ENCODE results near the gene DAPK3. TPM values are rescaled to one million over a fixed set of nuclear protein-coding genes. Genes with fewer than 3 reads are reported as not detected.
"Not testable (repeated sequence)": the region's sequence is repeated elsewhere in the genome, so short reads cannot be mapped to it uniquely, and the experiment has no call there.

The DAPK3 gene
- 10 to 100 TPM; 64.5 to 94.9 TPM for total RNA-seq
- long read RNA-seq, donor 1, partial matches to known transcripts = 3 of 46 reads
- long read RNA-seq, donor 1, other reads (novel, unspliced or antisense) = 42 of 46 reads
- long read RNA-seq, donor 2, transcript DAPK3-205 (3 exons, 2,058 nt) = minor isoform, 5 of 523 reads
- long read RNA-seq, donor 2, transcript DAPK3-202 (9 exons, 2,257 nt) = major isoform, 20 of 523 reads
- long read RNA-seq, donor 2, partial matches to known transcripts = 44 of 523 reads
- long read RNA-seq, donor 2, other reads (novel, unspliced or antisense) = 450 of 523 reads

GRCh38 chr19:3970808-3971598 is at the start of gene DAPK3:
Gene DAPK3 (minus strand): TSS chr19:3971099. CDS start chr19:3969735, 1,364 bp downstream.
- intact Hi-C loops (cut with DNase I) = no loop called here
- peak; percentile 99 for DNase-seq (ENCODE audit: low spot score)

- no peak for DNase-seq (ENCODE audit: low spot score)
- intact Hi-C loops (cut with DNase I) = no loop called here
Observed at GRCh38 chr19:4019578-4019977, 48.7 kb upstream of the DAPK3 start.

GRCh38 chr19:4018775-4019504 is 48.0 kb upstream of the DAPK3 start:
- intact Hi-C loops (cut with DNase I) = no loop called here
- DNase-seq (ENCODE audit: low spot score) = no peak

GRCh38 chr19:4018140-4018613 is 47.3 kb upstream of the DAPK3 start:
- intact Hi-C loops (cut with DNase I) = no loop called here
- DNase-seq (ENCODE audit: low spot score) = no peak

GRCh38 chr19:4016903-4017638 is 46.2 kb upstream of the DAPK3 start:
- intact Hi-C loops (cut with DNase I) = no loop called here
- no peak for DNase-seq (ENCODE audit: low spot score)

- intact Hi-C loops (cut with DNase I) = no loop called here
- DNase-seq (ENCODE audit: low spot score) = no peak
Observed at GRCh38 chr19:4016486-4016885, 45.6 kb upstream of the DAPK3 start.

GRCh38 chr19:4015705-4016402 is 45.0 kb upstream of the DAPK3 start:
- intact Hi-C loops (cut with DNase I) = no loop called here
- no peak for DNase-seq (ENCODE audit: low spot score)

- intact Hi-C loops (cut with DNase I) = no loop called here
Observed at GRCh38 chr19:4014541-4015491, 43.9 kb upstream of the DAPK3 start.

GRCh38 chr19:4013886-4014540 is 43.1 kb upstream of the DAPK3 start:
- intact Hi-C loops (cut with DNase I) = no loop called here
- DNase-seq (ENCODE audit: low spot score) = no peak

More at GRCh38 chr19:4014541-4015491, 43.9 kb upstream of the DAPK3 start:
- DNase-seq (ENCODE audit: low spot score) = no peak

GRCh38 chr19:4012975-4013634 is 42.2 kb upstream of the DAPK3 start:
- no peak for DNase-seq (ENCODE audit: low spot score)
- intact Hi-C loops (cut with DNase I) = no loop called here

- no peak for DNase-seq (ENCODE audit: low spot score)
- intact Hi-C loops (cut with DNase I) = no loop called here
Observed at GRCh38 chr19:4012092-4012974, 41.4 kb upstream of the DAPK3 start.

- intact Hi-C loops (cut with DNase I); DNase-seq (ENCODE audit: low spot score): not testable (repeated sequence)
Observed at GRCh38 chr19:4011430-4011829, 40.5 kb upstream of the DAPK3 start.

- no peak for DNase-seq (ENCODE audit: low spot score)
- intact Hi-C loops (cut with DNase I) = no loop called here
Observed at GRCh38 chr19:4010808-4011110, 39.9 kb upstream of the DAPK3 start.

GRCh38 chr19:4009990-4010807 is 39.3 kb upstream of the DAPK3 start:
- intact Hi-C loops (cut with DNase I) = no loop called here
- DNase-seq (ENCODE audit: low spot score) = no peak
